SK-MEL-5 (cell line): Measurements from ENCODE around the gene TPM2. TPM values are rescaled to one million over a fixed set of nuclear protein-coding genes. Genes with fewer than 3 reads are reported as not detected.

Experiments used
- DNase-seq: peaks from one replicate; pipeline ENCODE4 v3.0.0-alpha.2; 2016; ENCODE audit warnings: low read depth, low spot score
- in situ Hi-C: cut with HindIII; loops from 2 replicates; pipeline ENCODE4 v1.10.0; 2016; ENCODE audit warnings: low sequenced_read_pairs, high pct_unique_total_duplicates, low pct_unique_long_range_greater_than_20kb
- polyA plus RNA-seq, 2 experiments: library from polyadenylated mRNA; depleted of rRNA; stranded (reverse); fragments of >200 nt; gene quantifications; 2 replicates each; pipeline ENCODE4 v1.2.3, GENCODE V29; 2015
- total RNA-seq: library from RNA; depleted of rRNA; stranded (reverse); fragments of >200 nt; shearing (Covaris generic); gene quantifications from 2 replicates; pipeline ENCODE4 v1.2.3, GENCODE V29; 2014; rRNA removed

The TPM2 gene
- total RNA-seq, result 3.5 and 3.8 TPM in 2 replicates
- polyA plus RNA-seq (2015; cell fraction: cytosol; rRNA removed), result 1.9 and 2.6 TPM in 2 replicates
- 93.6 and 94.6 TPM in 2 replicates for polyA plus RNA-seq (2015; cell fraction: nucleus; rRNA removed)

DNA sequence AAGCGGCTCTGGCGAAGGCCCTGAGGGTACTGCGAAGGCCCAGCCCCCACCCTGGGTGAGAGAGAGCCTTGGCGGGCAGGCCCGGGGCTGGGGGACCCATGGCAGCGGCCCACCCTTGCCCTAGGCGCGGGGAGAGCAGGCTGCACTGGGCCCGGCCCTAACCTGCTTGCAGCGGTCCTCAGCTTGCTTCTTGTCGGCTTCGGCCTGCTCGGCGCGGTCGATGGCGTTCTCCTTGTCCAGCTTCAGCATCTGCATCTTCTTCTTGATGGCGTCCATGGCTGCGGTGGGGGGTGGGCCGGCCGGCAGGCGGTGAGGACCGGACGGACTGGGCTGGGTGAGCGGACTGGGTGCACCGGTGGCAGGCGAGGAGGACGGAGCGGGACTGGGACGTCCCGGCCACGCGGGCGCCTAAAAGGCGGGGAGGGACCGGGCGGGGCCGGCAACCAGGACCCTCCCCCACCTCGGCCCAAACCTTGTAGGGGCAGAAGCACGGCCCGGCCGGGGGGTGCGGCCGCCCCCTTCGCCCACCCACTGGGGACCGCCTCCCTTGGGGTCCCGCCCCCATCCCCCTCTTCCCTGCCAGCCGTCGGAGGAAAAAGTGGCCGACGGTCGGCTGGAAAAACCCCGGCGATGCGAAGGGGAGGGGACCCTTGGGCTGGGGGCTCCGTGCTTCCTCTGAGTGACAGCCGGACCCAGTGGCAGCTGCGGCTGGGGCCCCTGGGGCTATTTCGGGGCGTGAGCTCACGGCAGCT lies at the start of gene TPM2:
TSS of gene TPM2 (minus strand) at position 384 of the 752 bp plus-strand sequence. CDS start at position 276, 108 bp downstream.
- in situ Hi-C loops, result no loop called here
- DNase-seq, result no peak

DNA sequence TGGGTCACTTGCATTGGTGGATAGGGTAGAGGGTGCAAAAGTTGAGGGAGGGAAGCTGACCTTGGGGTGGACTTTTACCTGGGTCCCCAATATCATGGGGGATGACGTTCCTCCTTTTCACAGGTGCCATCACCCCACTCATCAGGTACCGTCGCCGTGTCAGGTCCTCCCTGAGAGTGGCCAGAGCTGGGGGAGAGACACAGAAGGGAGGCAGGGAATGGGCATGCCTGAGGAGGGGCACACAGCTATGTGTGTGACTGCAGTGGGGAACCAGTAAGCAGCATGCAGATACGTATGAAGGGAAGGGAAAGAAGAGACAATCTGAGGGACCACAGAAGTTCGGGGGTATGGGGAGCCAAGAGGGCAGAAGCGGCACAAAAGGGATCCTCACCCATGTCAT lies 49.2 kb upstream of the TPM2 start:
- DNase-seq, result no peak
- in situ Hi-C loops, result no loop called here

DNA sequence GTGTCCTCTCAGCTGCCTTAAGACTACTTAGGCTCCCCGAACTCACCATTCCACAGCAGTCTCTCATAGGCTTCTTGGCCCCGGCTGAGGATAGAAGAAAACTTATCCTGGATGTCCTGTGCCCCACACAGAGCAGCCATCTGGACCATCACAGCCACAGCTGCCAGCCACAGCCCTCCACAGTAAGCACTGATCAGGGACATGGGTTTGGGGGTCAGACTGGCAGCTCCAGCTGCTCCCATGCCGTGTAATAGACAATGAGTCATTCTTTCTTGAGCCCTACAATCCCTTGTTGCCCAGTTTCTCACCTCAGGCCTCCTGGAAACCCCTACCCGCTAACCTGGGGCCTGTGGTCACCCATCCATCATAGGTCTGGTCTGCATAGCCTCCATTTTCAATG lies 48.5 kb upstream of the TPM2 start:
- DNase-seq, result no peak
- in situ Hi-C loops, result no loop called here

DNA sequence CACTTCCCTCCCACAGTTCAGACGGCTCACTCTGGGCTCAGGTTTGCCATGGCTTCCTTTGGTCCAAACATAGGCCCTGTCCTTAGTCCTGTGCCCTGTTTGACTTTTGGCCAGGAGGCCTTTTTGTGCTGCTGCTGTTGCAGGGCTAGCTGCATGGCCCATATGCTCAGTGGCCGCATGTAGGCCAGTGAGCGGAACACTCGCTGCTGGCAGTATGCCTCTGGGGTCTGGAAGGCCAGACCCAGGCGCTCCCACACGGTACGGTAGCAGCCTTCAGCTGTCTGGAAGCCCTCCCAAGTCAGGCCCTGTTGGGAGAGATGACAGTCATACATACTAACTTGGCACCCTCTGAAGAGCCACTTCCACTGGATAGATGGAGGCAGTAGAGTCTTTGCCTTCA lies 47.4 kb upstream of the TPM2 start:
- in situ Hi-C loops, result no loop called here
- no peak for DNase-seq

DNA sequence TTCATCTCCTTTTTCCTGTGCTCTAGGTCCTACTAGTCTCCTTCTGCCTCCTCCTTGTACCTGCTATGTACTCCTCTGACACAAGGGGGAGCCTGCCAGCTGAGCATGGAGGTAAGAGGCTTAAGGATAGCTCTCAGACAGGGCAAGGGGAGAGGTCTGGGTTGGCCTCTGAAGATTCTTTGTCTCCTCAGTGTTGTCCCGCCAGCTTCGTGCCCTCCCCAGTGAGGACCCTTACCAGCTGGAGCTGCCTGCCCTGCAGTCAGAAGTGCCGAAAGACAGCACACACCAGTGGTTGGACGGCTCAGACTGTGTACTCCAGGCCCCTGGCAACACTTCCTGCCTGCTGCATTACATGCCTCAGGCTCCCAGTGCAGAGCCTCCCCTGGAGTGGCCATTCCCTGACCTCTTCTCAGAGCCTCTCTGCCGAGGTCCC lies 46.5 kb upstream of the TPM2 start:
- in situ Hi-C loops, result no loop called here

DNA sequence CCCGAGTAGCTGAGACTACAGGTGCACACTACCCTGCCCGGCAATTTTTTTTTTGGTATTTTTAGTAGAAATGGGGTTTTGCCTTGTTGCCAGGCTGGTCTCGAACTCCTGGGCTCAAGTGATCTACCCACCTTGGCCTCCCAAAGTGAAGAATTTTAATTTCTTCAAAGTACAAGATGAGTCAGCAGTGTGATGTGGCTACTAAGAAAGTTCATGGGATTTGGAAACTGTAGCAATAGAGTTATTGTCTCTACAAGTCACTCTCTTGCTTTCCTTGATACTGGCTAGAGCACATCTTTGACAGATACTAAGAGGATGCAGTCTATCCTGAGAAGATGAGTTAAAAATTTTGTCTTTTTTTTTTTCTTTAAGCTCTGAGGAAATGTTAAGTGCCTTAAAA lies 44.4 kb upstream of the TPM2 start:
- in situ Hi-C loops, result no loop called here
- no peak for DNase-seq

More for the DNA sequence above, 46.5 kb upstream of the TPM2 start:
- peak; percentile 87 for DNase-seq

DNA sequence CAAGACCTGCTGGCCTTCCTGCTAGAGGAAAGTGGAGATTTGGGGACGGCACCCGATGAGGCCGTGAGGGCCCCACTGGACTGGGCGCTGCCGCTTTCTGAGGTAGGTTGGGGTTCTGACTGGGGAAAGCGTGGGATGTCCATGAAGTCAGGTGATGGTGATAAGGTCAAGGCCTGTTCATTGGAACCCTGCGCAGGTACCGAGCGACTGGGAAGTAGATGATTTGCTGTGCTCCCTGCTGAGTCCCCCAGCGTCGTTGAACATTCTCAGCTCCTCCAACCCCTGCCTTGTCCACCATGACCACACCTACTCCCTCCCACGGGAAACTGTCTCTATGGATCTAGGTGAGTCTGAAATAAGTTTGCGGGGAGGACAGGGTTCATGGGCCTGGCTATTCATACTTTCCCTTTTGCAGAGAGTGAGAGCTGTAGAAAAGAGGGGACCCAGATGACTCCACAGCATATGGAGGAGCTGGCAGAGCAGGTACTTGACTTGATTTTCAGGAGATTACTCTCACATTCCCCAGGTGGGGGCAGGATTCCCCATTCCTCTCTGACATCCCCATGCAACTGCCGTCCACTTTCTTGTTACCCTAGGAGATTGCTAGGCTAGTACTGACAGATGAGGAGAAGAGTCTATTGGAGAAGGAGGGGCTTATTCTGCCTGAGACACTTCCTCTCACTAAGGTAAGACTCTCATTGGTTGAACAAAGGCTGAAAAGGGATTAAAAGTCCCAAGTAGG lies 43.2 kb upstream of the TPM2 start:
- peak; percentile 59 for DNase-seq

GRCh38 chr9:35732185-35732799 lies 42.6 kb upstream of the TPM2 start, which contains the start of the genes CREB3 and TLN1:
TSS of gene CREB3 (plus strand) at chr9:35732666. CDS start at chr9:35732773, 107 bp downstream.
TSS of gene TLN1 (minus strand) at chr9:35732195. CDS start at chr9:35725694, 6,501 bp downstream.
- DNase-seq, result peak; percentile 96
- in situ Hi-C loops, result no loop called here

More for the DNA sequence above, 43.2 kb upstream of the TPM2 start:
- in situ Hi-C loops, result no loop called here

DNA sequence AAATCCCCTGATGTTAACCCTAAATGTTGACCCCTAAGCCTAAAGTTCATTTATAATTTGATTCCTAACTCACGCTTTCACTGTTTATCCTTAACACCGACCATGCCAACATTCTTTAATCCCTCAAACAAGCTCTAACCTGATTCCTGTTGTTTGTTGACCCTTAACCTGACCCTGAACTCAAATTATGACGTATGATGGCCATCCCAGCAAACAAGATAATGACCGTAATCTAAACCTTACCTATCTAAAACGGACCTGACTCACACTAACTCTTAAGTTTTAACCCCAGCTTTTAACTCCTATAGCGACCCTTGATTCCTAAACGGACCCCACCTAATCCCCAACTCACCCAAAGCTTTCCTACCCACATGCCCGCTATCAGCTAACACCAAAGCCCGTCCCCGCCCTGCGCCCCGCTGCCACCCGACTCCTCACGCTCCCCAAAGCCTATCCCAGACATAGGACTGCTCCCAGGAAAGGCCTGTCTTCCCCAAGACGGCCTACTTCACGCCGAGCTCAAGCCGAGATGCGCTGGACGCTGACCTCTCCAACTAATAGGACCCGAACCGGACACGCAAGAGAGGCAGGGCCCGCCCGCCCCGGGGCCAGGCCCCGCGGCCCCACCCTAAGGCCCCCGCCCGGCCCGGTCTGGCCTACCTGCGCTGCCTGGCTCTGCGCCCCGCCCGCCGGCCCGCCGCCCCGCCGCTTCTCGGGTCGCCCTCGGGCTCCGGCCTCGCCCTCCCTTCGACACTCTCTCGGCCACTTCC lies 41.9 kb upstream of the TPM2 start:
- in situ Hi-C loops, result no loop called here
- no peak for DNase-seq

DNA sequence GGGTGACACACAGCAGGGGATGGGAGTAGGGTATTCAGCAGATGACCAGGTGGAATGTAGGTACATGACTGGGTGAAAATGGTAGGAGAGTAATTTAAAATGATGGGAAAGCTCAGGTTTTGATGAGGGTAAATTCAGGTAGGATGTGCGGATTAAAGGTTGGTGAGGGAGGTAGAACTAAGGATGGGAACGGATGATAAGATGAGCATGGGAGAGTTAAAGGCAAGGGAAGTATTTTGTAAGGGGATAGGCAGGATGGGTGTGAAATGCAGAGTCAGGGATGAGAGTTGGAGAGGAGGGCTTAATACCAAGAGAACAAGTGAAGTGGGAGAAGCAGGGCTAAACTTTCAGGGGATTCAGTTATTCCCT lies 40.7 kb upstream of the TPM2 start:
- no peak for DNase-seq
- in situ Hi-C loops, result no loop called here

DNA sequence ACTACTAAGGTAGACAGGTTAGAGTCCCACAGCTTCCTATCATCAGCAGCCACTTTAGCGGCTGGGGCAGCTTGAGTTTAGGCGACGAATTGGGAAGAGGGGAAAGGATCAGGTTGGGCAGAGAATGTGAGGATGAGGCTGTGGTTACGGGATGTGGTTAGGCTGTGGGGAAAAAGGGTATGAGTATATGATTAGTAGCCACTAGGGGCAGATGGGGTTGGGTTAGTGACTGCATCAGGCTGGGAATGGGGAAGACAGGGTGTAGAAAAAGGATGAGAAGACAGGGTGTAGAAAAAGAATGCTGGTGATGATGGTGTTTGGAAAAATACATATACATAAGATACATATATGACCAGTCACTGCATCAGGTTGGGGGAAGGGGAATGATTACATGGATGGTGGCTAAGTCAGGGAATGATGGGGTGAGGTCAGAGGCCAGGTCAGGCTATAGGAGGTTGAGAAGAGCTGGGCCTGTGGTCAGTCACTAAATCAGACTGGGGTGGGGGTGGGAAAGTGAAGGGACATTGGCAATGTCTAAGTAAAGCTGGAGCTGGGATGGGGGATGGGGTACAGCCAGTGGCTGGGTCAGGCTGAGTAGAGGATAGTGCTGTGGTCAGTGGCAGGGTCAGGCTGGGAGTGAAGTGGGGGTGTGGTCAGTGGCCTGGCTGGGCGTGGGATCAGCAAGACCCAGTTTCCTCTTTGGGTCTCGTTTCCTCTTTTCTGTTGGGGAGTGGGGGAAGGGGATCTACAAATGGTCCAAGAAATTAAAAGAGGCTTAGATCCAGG lies 40.2 kb upstream of the TPM2 start:
- in situ Hi-C loops, result no loop called here

GRCh38 chr9:35729101-35729500 lies 39.4 kb upstream of the TPM2 start:
- in situ Hi-C loops, result no loop called here
- DNase-seq, result no peak

More for the DNA sequence above, 40.2 kb upstream of the TPM2 start:
- peak; percentile 70 for DNase-seq

GRCh38 chr9:35728041-35728971 lies 38.6 kb upstream of the TPM2 start:
- no peak for DNase-seq
- in situ Hi-C loops, result no loop called here

- no peak for DNase-seq
- in situ Hi-C loops, result no loop called here
Measured at GRCh38 chr9:35727676-35728040, 37.9 kb upstream of the TPM2 start.

DNA sequence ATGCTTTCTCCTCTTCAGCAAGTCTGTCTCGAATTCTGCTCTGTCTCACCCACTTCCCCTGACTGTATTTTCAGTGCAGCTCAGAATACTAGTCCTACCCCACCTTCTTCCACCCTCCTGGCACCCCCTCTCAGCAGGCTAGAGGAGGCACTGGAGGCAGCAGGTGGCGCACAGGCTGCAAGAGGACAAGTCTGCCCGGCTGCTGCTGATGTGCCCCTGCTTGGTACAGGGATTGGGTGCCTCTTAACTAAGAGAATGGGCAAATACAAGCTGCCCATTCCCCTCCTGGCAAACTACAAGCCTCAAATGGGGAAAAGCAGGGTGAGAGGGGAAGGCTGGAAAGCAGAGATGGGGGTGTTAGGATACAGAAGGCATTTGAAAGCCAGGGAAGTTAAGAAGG lies 37.2 kb upstream of the TPM2 start:
- in situ Hi-C loops, result no loop called here
- peak; percentile 40 for DNase-seq

- in situ Hi-C loops, result no loop called here
- no peak for DNase-seq
Measured at GRCh38 chr9:35725362-35725761, 35.6 kb upstream of the TPM2 start.
